Right lobe of liver (tissue), 6 donors: ENCODE data around the gene RAB2B. TPM values are rescaled to one million over a fixed set of nuclear protein-coding genes. Genes with fewer than 3 reads are reported as not detected.
"Not testable (repeated sequence)": the region's sequence is repeated elsewhere in the genome, so short reads cannot be mapped to it uniquely, and the experiment has no call there.

Source experiments
- ATAC-seq, 4 donors: fragments of 200-7000 bp; cut with Tn5 transposase; one replicate each; pipeline ENCODE4 v1.9.1; 2020; ENCODE audit warnings: mild to moderate bottlenecking in 4 of 4, moderate library complexity in 4 of 4
- DNase-seq, 3 donors: peaks; one replicate each; pipeline ENCODE4 v3.0.0-alpha.2; 2020
- H3K27ac ChIP-seq, 3 donors: fragments of 200-600 bp; one replicate each; pipeline ENCODE4 v1.8.0; 2022
- H3K27me3 ChIP-seq, 2 donors: fragments of 200-600 bp; one replicate each; pipeline ENCODE4 v1.8.0; 2022
- H3K36me3 ChIP-seq, 4 donors: fragments of 200-600 bp; sonication (generic) in 1 of 4; one replicate each; pipeline versions ENCODE4 v1.5.1 to v1.8.0; 2017 to 2022; ENCODE audit warnings: control low read depth in 1 of 4
- H3K4me1 ChIP-seq, 4 donors: fragments of 200-600 bp; sonication (generic) in 1 of 4; one replicate each; pipeline versions ENCODE4 v1.5.1 to v1.8.0; 2017 to 2022; ENCODE audit warnings: control low read depth in 1 of 4
- H3K4me3 ChIP-seq, 3 donors: fragments of 200-600 bp; one replicate each; pipeline ENCODE4 v1.8.0; 2022
- H3K9me3 ChIP-seq, 4 donors: fragments of 200-600 bp; sonication (generic) in 1 of 4; one replicate each; pipeline versions ENCODE4 v1.5.1 to v1.8.0; 2017 to 2022; ENCODE audit warnings: control low read depth in 1 of 4
- POLR2A ChIP-seq: fragments of 450-650 bp; IDR thresholded peaks from one replicate; pipeline ENCODE4 v1.6.1; 2017; ENCODE audit warnings: antibody characterized with exemption, mild to moderate bottlenecking
- WGBS: methylation state at CpG from one replicate; pipeline ENCODE4 v1.1.6; 2018; ENCODE audit warnings: low coverage, low lambda C conversion rate; ENCODE audit not compliant: insufficient coverage; ENCODE audit errors: missing lambda C conversion rate; 5-methylcytosine and 5-hydroxymethylcytosine counted together
- intact Hi-C, 2 donors: fragments of 100-400 bp; cut with DNase I; formaldehyde crosslinking; loops; one replicate each; pipeline versions ENCODE4 v1.11.2 to v1.14.1; 2022
- total RNA-seq, 6 experiments: library from RNA; depleted of rRNA in 2 of 6; stranded (reverse); fragments of >200 nt in 2 of 6; fragmentation: NEBNext Ultra II Directional in 3 of 6; extraction: Animal tissue kit (Norgen Biotek cat#: 25700) in 3 of 6; gene quantifications; one replicate each; pipeline versions ENCODE4 v1.1.0 to v1.2.4, GENCODE V29; 2016 to 2023
- TF ChIP-seq, protein P1 (sequence below), 4 donors: fragments of 200-600 bp in 3 of 4; fragments of 450-650 bp in 1 of 4; IDR thresholded peaks; one replicate each; pipeline versions ENCODE4 v1.5.1 to v1.8.0; 2016 to 2022; ENCODE audit warnings: antibody characterized with exemption in 4 of 4, mild to moderate bottlenecking in 2 of 4
- donor health status: DM: no; HTN: yes; CAD: no.
- donor health status: DM: no; HTN: no; CAD: no.
- donor health status: DM: no; HTN: no; CAD: no.
- donor health status: DM: no; HTN: yes; CAD: no.
- donor health status: DM: no; HTN: yes; CAD: no.

Gene RAB2B
- total RNA-seq, 6 experiments from 2014 or later = 6.8 to 9.4 (median 8.0) TPM

DNA sequence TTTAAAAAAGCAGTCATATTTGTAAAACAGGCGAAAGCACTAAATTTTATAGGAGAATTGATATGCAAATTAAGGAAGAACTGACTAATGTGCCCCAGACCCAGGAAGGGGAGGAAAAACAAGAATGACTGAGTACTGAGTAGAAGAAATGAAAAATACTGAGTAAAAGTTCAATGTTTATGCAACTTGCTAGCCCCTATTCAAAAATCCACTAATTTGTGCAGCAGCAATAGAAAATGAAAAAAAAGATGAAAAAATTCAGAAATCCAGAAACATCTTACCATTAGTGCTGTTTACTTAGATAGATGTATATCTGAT, 26.9 kb downstream of the RAB2B start:
- TF ChIP-seq POLR2A = no peak
- TF ChIP-seq, protein P1, sequence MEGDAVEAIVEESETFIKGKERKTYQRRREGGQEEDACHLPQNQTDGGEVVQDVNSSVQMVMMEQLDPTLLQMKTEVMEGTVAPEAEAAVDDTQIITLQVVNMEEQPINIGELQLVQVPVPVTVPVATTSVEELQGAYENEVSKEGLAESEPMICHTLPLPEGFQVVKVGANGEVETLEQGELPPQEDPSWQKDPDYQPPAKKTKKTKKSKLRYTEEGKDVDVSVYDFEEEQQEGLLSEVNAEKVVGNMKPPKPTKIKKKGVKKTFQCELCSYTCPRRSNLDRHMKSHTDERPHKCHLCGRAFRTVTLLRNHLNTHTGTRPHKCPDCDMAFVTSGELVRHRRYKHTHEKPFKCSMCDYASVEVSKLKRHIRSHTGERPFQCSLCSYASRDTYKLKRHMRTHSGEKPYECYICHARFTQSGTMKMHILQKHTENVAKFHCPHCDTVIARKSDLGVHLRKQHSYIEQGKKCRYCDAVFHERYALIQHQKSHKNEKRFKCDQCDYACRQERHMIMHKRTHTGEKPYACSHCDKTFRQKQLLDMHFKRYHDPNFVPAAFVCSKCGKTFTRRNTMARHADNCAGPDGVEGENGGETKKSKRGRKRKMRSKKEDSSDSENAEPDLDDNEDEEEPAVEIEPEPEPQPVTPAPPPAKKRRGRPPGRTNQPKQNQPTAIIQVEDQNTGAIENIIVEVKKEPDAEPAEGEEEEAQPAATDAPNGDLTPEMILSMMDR (IDR thresholded peaks at IDR 0.05) = no peak
- intact Hi-C loops = no loop called here
- ATAC-seq (no peak), DNase-seq (no peak)
- H3K4me3 ChIP-seq = no peak overlapping the region
- H3K9me3 ChIP-seq = no peaks in the 10 kb centered on the region
- no peak overlapping the region for H3K27ac ChIP-seq
- peaks cover 0 to 12% (median 4%) of the 10 kb centered on the region in 4 donors for H3K4me1 ChIP-seq
- no peaks in the 10 kb centered on the region for H3K27me3 ChIP-seq
- WGBS = 58% methylated on average over 1 of the region's 1 CpG
- no peaks in the 10 kb centered on the region for H3K36me3 ChIP-seq

DNA sequence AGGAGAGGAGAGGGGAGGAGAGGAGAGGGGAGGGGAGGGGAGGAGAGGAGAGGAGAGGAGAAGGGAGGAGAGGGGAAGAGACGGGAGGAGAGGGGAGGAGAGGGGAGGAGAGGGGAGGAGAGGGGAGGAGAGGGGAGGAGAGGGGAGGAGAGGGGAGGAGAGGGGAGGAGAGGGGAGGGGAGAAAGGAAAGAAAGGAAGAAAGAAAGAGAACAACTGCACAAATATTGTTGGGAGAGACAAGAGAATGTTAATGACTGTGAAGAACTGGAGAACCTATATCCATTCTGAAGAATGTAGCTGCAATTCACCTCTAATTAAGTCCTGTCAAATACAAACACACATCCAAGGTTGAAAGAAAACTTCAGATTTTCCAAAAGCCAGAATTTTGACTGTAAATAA, 34.1 kb downstream of the RAB2B start:
- H3K9me3 ChIP-seq, H3K27me3 ChIP-seq, H3K4me3 ChIP-seq, ATAC-seq, H3K4me1 ChIP-seq, H3K36me3 ChIP-seq, H3K27ac ChIP-seq, intact Hi-C loops, DNase-seq: not testable (repeated sequence)
- 100% methylated on average over 1 of the region's 1 CpG for WGBS

DNA sequence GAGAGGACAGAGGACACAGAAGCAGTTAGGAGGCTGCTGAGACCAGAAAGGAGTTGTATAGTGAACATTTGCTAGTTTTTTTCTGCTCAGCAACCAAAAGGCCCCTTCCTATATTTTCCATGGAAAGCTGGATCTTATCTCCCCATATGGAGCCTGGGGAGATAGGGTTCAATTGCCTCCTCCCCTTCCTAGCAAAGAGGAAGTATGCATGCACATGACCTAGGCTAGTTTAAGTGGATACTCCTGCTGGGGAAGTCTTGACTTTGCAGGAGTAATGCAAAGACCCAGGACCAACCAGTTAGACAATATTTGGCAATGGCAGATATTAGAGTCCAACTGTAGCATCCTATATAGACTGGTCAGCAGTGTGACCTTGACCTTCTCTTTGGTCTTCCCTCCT, 35.9 kb downstream of the RAB2B start:
- TF ChIP-seq, protein P1 (IDR thresholded peaks at IDR 0.05) = no peak
- TF ChIP-seq POLR2A = no peak
- no peaks in the 10 kb centered on the region for H3K9me3 ChIP-seq
- no peak overlapping the region for H3K4me3 ChIP-seq
- no peaks in the 10 kb centered on the region for H3K27me3 ChIP-seq
- H3K36me3 ChIP-seq = no peaks in the 10 kb centered on the region
- no peak overlapping the region for H3K27ac ChIP-seq
- no peak for ATAC-seq
- intact Hi-C loops = no loop called here
- peaks cover 0 to 14% (median 2%) of the 10 kb centered on the region in 4 donors for H3K4me1 ChIP-seq
- no peak for DNase-seq

DNA sequence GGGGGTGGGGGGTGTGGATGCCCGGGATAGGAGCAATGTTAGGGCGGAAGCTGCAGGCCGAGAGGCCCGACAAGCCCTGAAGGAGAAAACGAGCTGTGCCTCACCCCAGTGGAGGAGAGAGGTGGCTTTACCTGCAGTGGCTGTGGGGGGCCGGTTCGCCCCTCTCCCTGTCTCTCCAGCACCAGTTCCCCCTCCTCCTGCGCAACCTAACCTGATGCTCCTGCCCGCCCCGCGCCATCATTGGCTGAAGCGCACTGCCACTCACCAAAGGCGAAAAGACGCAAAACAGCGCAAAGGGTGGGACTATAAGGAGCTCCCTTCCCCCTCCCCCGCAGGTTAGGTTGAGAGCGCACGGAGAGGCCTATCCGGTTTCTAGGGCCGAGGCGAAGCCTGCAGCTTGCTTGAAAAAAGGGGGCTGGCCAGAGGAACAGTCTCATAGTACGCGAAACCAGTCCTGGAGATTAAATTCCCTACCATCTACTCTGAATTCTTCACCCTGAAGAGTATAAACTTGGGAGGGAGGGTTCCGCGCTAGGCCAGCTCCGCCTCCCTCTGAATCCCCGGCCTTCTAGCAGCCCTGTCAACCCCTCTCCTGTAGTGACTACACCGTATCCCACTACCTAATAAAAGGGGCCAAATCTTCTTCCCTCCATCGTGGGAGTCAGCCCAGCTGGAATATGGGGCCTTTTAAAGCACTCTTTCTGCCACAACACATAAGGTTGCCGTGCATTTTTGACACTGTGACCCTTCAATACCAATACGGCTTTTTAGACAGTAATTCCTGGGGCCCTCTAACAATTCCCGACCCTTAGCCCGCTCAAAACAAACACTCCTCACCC, 39.5 kb downstream of the RAB2B start:
- Histone ChIP-seq H3K27me3 (no peaks in the 10 kb centered on the region), H3K27ac (peak overlapping the region; percentile 45 to 92 (median 74)), H3K4me3 (peak overlapping the region; percentile 59 to 90 (median 66)), H3K9me3 (no peaks in the 10 kb centered on the region), H3K36me3 (no peaks in the 10 kb centered on the region), H3K4me1 (peaks cover 0 to 23% (median 2%) of the 10 kb centered on the region in 4 donors)
- peak; percentile 97 to 99 (median 99) for DNase-seq
- peak; percentile 60 for TF ChIP-seq POLR2A
- TF ChIP-seq, protein P1 (IDR thresholded peaks at IDR 0.05) = no peak
- intact Hi-C loops = no loop called here
- peak; percentile 99 to 100 (median 100) for ATAC-seq
- WGBS = 2% methylated on average over 21 of the region's 33 CpGs

DNA sequence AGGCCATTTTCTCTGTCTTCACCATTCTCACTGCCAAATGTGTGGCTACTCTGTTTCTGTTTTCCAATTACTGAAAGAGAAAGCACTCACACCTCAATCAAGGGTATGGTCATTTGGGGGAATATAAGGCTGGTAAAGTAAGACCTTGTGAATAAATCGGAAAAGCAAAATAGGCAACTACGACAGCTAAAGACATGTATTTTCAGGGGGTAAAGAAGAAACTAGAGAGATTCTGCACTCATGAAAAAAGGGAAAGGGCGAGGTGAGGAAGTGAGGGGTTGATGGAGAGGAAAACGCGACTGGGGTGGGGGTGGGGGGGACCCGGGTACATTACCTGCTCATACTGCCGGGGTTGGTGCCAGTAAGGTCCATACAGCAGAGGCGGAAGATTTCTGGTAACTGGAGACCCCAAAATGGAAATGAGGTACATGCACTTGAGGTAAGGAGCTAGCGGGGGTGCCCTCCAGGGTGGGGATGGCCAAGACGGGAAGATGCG, 40.1 kb downstream of the RAB2B start:
- peak overlapping the region in 2 of 3 donors; percentile 74 to 92 for H3K27ac ChIP-seq
- peaks cover 0 to under 1% (median 0%) of the 10 kb centered on the region in 4 donors for H3K36me3 ChIP-seq
- no peaks in the 10 kb centered on the region for H3K9me3 ChIP-seq
- ATAC-seq = peak in 1 of 4 donors; percentile 4
- H3K4me1 ChIP-seq = peaks cover 0 to 23% (median 2%) of the 10 kb centered on the region in 4 donors
- peak overlapping the region; percentile 59 to 90 (median 66) for H3K4me3 ChIP-seq
- TF ChIP-seq POLR2A = no peak
- WGBS = 1% methylated on average over 11 of the region's 11 CpGs
- no peak for DNase-seq
- intact Hi-C loops = no loop called here
- H3K27me3 ChIP-seq = no peaks in the 10 kb centered on the region
